WERI-Rb-1 (cell line): ENCODE data around the gene RALGAPB.

Source experiments
- DNase-seq: peaks from one replicate; pipeline ENCODE4 v3.0.0-alpha.2; 2020
- H3K27ac ChIP-seq: fragments of 250-450 bp; sonication (Bioruptor Pico); 2 replicates; pipeline ENCODE4 v1.5.1; 2020; ENCODE audit warnings: mild to moderate bottlenecking, moderate library complexity
- H3K27me3 ChIP-seq: fragments of 250-450 bp; sonication (Bioruptor Pico); 2 replicates; pipeline ENCODE4 v1.5.1; 2021; ENCODE audit warnings: mild to moderate bottlenecking, low read depth, moderate library complexity; ENCODE audit not compliant: insufficient read depth, severe bottlenecking
- H3K36me3 ChIP-seq: fragments of 250-450 bp; sonication (Bioruptor Pico); 2 replicates; pipeline ENCODE4 v1.5.1; 2020; ENCODE audit warnings: mild to moderate bottlenecking, moderate library complexity
- H3K4me3 ChIP-seq: 2 replicates; pipeline ENCODE4 v1.5.1; 2011; ENCODE audit warnings: low read depth, mild to moderate bottlenecking, control low read depth, low read length
- H3K9me3 ChIP-seq: fragments of 250-450 bp; sonication (Bioruptor Pico); 2 replicates; pipeline ENCODE4 v1.5.1; 2021; ENCODE audit warnings: mild to moderate bottlenecking, moderate library complexity; ENCODE audit not compliant: severe bottlenecking
- TF ChIP-seq, protein P1 (sequence below): IDR thresholded peaks from 2 replicates; pipeline ENCODE4 v1.5.1; 2011; ENCODE audit warnings: low read depth, mild to moderate bottlenecking, control low read depth, inconsistent platforms, low read length

The RALGAPB gene

GRCh38 chr20:38581013-38581412 lies 108.4 kb downstream of the RALGAPB start, which contains the start of gene ADIG:
TSS of gene ADIG (plus strand) at chr20:38581197. CDS start at chr20:38581251, 54 bp downstream.
- Histone ChIP-seq H3K36me3 (peaks cover 6% of the 10 kb centered on the region; the same call in 1 of the 2 replicates), H3K4me3 (no peak within 1 kb of the TSS), H3K27me3 (no peaks in the 10 kb centered on the region), H3K9me3 (no peaks in the 10 kb centered on the region), H3K27ac (peak within 1 kb of the TSS; percentile 58)
- TF ChIP-seq, protein P1, sequence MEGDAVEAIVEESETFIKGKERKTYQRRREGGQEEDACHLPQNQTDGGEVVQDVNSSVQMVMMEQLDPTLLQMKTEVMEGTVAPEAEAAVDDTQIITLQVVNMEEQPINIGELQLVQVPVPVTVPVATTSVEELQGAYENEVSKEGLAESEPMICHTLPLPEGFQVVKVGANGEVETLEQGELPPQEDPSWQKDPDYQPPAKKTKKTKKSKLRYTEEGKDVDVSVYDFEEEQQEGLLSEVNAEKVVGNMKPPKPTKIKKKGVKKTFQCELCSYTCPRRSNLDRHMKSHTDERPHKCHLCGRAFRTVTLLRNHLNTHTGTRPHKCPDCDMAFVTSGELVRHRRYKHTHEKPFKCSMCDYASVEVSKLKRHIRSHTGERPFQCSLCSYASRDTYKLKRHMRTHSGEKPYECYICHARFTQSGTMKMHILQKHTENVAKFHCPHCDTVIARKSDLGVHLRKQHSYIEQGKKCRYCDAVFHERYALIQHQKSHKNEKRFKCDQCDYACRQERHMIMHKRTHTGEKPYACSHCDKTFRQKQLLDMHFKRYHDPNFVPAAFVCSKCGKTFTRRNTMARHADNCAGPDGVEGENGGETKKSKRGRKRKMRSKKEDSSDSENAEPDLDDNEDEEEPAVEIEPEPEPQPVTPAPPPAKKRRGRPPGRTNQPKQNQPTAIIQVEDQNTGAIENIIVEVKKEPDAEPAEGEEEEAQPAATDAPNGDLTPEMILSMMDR, result no peak
- peak; percentile 21 for DNase-seq

DNA sequence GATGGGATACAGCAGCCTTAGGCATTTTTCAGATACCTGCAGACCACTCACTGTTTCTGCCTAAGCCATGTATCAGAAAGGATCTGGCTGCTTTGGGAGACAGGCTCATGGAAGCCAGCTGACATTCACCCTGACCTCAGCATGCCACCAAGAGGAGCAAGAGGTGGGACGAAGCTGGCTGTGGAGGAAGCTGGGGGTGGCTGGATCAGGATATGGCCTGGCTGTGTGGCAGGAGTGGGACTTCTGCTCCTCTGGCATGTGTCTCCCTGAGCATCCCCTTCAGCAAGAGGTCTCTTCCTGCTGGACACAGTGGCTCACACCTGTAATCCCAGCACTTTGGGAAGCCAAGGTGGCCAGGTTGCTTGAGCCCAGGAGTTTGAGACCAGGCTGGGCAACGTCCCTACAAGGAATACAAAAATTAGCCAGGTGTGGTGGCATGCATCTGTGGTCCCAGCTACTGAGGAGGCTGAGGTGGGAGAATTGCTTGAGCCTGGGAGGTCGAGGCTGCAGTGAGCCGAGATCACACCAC lies 109.3 kb downstream of the RALGAPB start:
- no peak overlapping the region for H3K27ac ChIP-seq
- H3K4me3 ChIP-seq, result no peak overlapping the region
- no peak for DNase-seq
- H3K36me3 ChIP-seq, result 0 out of 2 replicates have a peak, but pooled peaks cover 3% of the 10 kb centered on the region
- H3K9me3 ChIP-seq, result no peaks in the 10 kb centered on the region
- H3K27me3 ChIP-seq, result no peaks in the 10 kb centered on the region
- TF ChIP-seq, protein P1, result no peak

DNA sequence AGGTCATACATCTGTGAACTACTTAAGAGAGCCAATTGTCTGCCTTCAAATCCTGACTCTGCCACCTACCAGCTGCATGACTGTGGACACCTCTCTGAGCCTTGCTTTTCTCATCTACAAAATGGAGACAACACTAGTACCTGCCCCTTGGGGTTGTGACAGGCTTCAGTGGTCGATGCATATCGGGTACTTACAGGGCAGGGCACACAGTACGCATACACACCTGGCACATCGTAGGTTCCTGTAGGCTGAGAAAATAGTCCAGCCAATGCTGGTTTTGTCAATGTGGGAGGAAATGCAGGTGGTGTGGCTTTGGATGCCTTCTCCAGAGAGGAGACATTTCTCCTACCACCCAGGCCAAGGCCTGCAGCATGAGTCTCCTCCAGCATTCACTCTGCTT lies 110.7 kb downstream of the RALGAPB start:
- Histone ChIP-seq H3K36me3 (no peaks in the 10 kb centered on the region), H3K27me3 (no peaks in the 10 kb centered on the region), H3K9me3 (no peaks in the 10 kb centered on the region), H3K4me3 (no peak overlapping the region), H3K27ac (no peak overlapping the region)
- no peak for DNase-seq
- TF ChIP-seq, protein P1, result no peak

DNA sequence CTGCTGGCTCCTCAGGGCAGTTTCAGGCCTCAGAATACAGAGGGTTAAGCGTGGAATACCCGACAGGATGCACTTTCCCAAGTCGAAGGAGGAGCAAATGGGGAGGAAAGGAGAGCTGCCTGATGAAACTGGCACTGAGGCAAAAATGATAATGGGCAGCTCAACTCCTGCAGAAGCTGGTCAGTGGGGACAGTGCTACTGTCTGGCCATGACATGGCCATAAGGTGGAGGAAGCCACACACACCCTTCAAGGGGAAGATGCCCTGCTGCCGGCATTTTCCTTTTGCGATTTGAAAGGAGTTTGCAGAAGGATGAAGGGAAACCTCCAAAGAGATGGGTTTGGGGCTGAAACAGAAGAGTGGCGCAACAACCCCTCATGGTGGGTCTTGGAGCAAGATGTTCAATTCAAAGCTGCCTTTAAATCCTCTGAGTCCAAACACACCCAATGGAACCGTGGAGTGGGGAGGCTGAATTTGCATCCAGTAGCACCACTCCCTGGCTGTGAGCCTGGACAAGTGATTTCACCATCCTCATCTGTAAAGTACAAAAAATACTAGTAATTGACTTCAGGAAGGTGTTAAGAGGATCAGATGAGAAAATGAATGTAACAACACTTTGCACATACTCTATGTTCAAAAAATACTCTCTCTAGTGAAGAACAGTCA lies 111.6 kb downstream of the RALGAPB start:
- no peaks in the 10 kb centered on the region for H3K27me3 ChIP-seq
- no peak overlapping the region for H3K27ac ChIP-seq
- no peaks in the 10 kb centered on the region for H3K9me3 ChIP-seq
- TF ChIP-seq, protein P1, result no peak
- no peak overlapping the region for H3K4me3 ChIP-seq
- DNase-seq, result no peak
- no peaks in the 10 kb centered on the region for H3K36me3 ChIP-seq

DNA sequence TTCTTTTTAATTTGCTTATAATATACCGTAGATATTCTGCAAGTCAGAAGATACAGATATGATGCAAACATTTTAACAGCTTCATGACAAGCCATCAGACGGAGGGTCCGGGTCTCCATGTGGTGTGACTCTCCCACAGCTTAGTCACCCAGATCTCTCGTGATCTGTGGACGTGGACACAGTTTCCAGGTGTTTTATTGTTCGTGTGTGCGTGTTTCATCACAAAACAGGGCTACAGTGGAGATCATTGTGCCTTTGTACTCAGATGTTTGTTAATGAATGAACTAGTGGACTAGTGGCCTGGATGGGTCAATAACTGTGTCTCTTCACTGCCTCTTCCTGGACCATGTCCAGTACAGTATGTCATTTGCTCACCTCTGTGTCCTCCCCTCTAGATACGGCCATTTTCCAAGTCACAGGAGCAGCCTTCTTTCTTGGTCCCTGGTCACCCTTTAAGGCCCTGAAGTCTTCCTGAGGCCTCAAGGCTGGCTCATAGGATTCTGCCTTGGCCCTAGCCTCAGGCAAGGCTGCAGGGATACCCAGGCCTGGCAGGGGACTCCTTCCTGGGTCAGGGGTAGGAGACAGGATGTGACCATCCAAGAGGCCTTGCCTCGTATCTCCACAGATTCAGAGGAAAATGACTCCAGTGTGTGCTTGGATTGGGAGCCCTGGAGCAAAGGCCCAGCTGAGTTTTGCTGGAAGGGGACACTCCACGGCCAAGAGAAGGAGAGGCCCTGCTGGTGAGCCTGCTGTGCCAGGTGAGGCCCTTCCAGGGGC lies 112.9 kb downstream of the RALGAPB start:
- Histone ChIP-seq H3K27ac (no peak overlapping the region), H3K4me3 (no peak overlapping the region), H3K9me3 (no peaks in the 10 kb centered on the region), H3K27me3 (no peaks in the 10 kb centered on the region), H3K36me3 (no peaks in the 10 kb centered on the region)
- TF ChIP-seq, protein P1, result no peak
- no peak for DNase-seq
